ENCODE data around the gene LIN7A.

DNA sequence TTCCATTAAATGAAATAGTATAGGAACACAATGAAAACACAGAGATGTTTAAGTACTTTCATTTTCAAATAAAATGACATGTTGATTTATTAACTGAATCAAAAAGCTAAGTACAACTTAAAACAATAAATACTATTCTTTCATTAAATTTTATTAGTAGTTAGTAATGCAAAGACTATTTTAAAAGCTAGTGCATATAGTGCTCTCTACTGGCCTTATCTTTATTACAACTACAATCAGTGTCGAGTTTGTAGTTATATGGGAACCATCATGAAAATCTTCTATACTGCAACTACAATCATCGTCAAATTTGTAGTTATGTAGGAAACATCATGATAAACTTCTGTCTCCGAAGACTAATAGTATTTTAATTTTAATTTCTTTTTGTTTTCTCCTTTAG is 8.9 kb upstream of the LIN7A start:
- TF ChIP-seq GATA3 (IDR thresholded peaks at IDR 0.05; ENCODE audit: low read depth, low read length): no peak
- no peak for TF ChIP-seq GATA2 (IDR thresholded peaks at IDR 0.05; ENCODE audit: low read depth, low read length)
